Measurements from ENCODE around the gene KCNQ1OT1.

The KCNQ1OT1 gene

GRCh38 chr11:2681408-2682145 lies 18.2 kb downstream of the KCNQ1OT1 start:
- TF ChIP-seq PPARA (CRISPR knock-in tag; IDR thresholded peaks at IDR 0.05; ENCODE audit: borderline replicate concordance) (no peak), ZC3H10 (CRISPR knock-in tag; IDR thresholded peaks at IDR 0.05) (no peak), TOX (CRISPR knock-in tag; IDR thresholded peaks at IDR 0.05; ENCODE audit: borderline replicate concordance) (no peak), CREB5 (CRISPR knock-in tag; IDR thresholded peaks at IDR 0.05; ENCODE audit: low read depth) (no peak)
- no peak for ATAC-seq

- TF ChIP-seq BACH2 (CRISPR knock-in tag; IDR thresholded peaks at IDR 0.05; ENCODE audit: borderline replicate concordance) (no peak), CSRNP3 (CRISPR knock-in tag; IDR thresholded peaks at IDR 0.05) (no peak), PATZ1 (CRISPR knock-in tag; IDR thresholded peaks at IDR 0.05; ENCODE audit: borderline replicate concordance) (no peak), OSR1 (CRISPR knock-in tag; IDR thresholded peaks at IDR 0.05) (no peak), TCF4 (CRISPR knock-in tag; IDR thresholded peaks at IDR 0.05; ENCODE audit: borderline replicate concordance) (no peak), RARB (CRISPR knock-in tag; IDR thresholded peaks at IDR 0.05) (no peak), ESRRG (CRISPR knock-in tag; IDR thresholded peaks at IDR 0.05) (no peak), ZC3H10 (CRISPR knock-in tag; IDR thresholded peaks at IDR 0.05) (no peak), SNAI2 (CRISPR knock-in tag; IDR thresholded peaks at IDR 0.05) (no peak), ZFP30 (CRISPR knock-in tag; IDR thresholded peaks at IDR 0.05) (no peak), ZNF70 (CRISPR knock-in tag; IDR thresholded peaks at IDR 0.05) (no peak), ISL1 (CRISPR knock-in tag; IDR thresholded peaks at IDR 0.05) (no peak), CREB5 (CRISPR knock-in tag; IDR thresholded peaks at IDR 0.05; ENCODE audit: low read depth) (no peak), GLIS3 (CRISPR knock-in tag; IDR thresholded peaks at IDR 0.05) (no peak), TSHZ2 (CRISPR knock-in tag; IDR thresholded peaks at IDR 0.05) (no peak), PPARA (CRISPR knock-in tag; IDR thresholded peaks at IDR 0.05; ENCODE audit: borderline replicate concordance) (no peak), POU6F1 (CRISPR knock-in tag; IDR thresholded peaks at IDR 0.05; ENCODE audit: borderline replicate concordance, low read depth) (no peak), CSDC2 (CRISPR knock-in tag; IDR thresholded peaks at IDR 0.05) (no peak), TOX (CRISPR knock-in tag; IDR thresholded peaks at IDR 0.05; ENCODE audit: borderline replicate concordance) (no peak)
- ATAC-seq, result no peak
Measured at GRCh38 chr11:2679011-2679676, 20.6 kb downstream of the KCNQ1OT1 start.
